NB4 (cell line): ENCODE results near the gene SPOP.

Source experiments
- DNase-seq: peaks from one replicate; pipeline ENCODE4 v3.0.0; 2010; ENCODE audit warnings: low read depth
- H3K4me3 ChIP-seq: one replicate; pipeline ENCODE4 v1.5.1; 2011; ENCODE audit warnings: mild to moderate bottlenecking, low read depth, low read length, moderate library complexity
- CTCF ChIP-seq: IDR thresholded peaks from one replicate; pipeline ENCODE4 v1.5.1; 2012; ENCODE audit warnings: low read depth, low read length
- MYC ChIP-seq: IDR thresholded peaks from 2 replicates; pipeline ENCODE4 v1.6.1; 2011; ENCODE audit warnings: low read depth, low read length
- POLR2A ChIP-seq: IDR thresholded peaks from 2 replicates; pipeline ENCODE4 v1.6.1; 2011; ENCODE audit warnings: mild to moderate bottlenecking; ENCODE audit not compliant: insufficient read length; ENCODE audit errors: extremely low read depth
- TF ChIP-seq, protein P1 (sequence below): IDR thresholded peaks from 2 replicates; pipeline ENCODE4 v1.6.1; 2011; ENCODE audit warnings: low read depth, low read length

SPOP gene

GRCh38 chr17:49595328-49595727, 82.6 kb downstream of the SPOP start:
- TF ChIP-seq, protein P1, sequence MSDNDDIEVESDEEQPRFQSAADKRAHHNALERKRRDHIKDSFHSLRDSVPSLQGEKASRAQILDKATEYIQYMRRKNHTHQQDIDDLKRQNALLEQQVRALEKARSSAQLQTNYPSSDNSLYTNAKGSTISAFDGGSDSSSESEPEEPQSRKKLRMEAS: no peak
- TF ChIP-seq MYC: no peak
- no peak for TF ChIP-seq CTCF
- TF ChIP-seq POLR2A: no peak
- H3K4me3 ChIP-seq: no peak overlapping the region
- no peak for DNase-seq

- DNase-seq: no peak
- H3K4me3 ChIP-seq: no peak overlapping the region
- TF ChIP-seq, protein P1: no peak
- no peak for TF ChIP-seq CTCF
- TF ChIP-seq POLR2A: no peak
- TF ChIP-seq MYC: no peak
Observed at GRCh38 chr17:49592263-49592662, 85.6 kb downstream of the SPOP start.

DNA sequence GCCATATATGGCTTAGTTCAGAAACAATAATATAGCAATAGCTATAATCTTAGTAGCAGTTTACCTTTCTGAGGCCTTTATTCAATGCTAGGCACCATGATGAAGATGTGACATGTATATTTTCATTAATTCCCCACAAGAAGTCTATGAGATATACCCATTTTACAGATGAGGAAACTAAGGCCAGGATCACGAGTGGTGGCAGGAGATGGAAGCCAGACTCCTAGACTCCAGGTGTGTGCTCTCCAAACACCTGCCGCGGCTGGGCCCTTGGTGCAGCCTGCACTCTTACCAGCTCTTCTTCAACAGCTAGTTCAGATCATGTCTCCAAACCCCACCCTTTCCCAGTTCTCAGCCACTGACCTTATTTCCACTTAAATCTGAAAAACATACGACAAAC, 87.0 kb downstream of the SPOP start:
- no peak for DNase-seq
- H3K4me3 ChIP-seq: no peak overlapping the region
- TF ChIP-seq, protein P1: no peak
- TF ChIP-seq MYC: no peak
- TF ChIP-seq CTCF: no peak
- TF ChIP-seq POLR2A: no peak

DNA sequence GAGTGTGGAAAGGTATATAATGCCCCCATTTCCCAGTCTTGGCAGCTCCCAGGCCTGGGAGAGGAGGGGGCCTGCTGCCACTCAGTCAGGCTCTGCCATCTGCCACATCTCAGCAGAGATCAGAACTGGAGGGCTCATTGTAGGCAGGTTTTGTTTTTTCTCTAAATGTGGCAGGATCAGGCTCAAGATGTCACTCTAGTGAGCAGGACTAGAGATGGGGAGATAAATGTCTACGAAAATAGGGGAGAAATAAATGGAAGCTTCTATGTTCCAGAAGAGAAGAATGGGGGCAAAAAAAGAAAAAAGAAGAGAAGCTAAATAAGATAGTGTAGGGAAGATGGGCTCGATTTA, 88.3 kb downstream of the SPOP start:
- no peak overlapping the region for H3K4me3 ChIP-seq
- DNase-seq: no peak
- no peak for TF ChIP-seq MYC
- TF ChIP-seq, protein P1: no peak
- TF ChIP-seq CTCF: no peak
- TF ChIP-seq POLR2A: no peak

- DNase-seq: no peak
- TF ChIP-seq POLR2A (no peak), CTCF (no peak), MYC (no peak)
- TF ChIP-seq, protein P1: no peak
Observed at GRCh38 chr17:49588726-49589576, 88.9 kb downstream of the SPOP start.

More at GRCh38 chr17:49588726-49589576, 88.9 kb downstream of the SPOP start:
- no peak overlapping the region for H3K4me3 ChIP-seq
